HepG2 (cell line): ENCODE measurements around the gene GMPPA. TPM values are rescaled to one million over a fixed set of nuclear protein-coding genes. Genes with fewer than 3 reads are reported as not detected.

Experiments used
- ATF7 ChIP-seq, 2 experiments: fragments of 450-650 bp in 1 of 2; sonication (generic) in 1 of 2; formaldehyde crosslinking in 1 of 2; IDR thresholded peaks; 2 replicates each; pipeline versions ENCODE4 v1.4.0 to v1.6.1; 2016 to 2020; ENCODE audit warnings: antibody characterized with exemption in 1 of 2, mild to moderate bottlenecking in 1 of 2, missing genetic modification reagents in 1 of 2
- FOXA3 ChIP-seq: IDR thresholded peaks from 2 replicates; pipeline ENCODE4 v1.6.1; 2016; ENCODE audit warnings: missing genetic modification reagents, missing compliant biosample characterization
- POLR2G ChIP-seq: fragments of 200-400 bp; formaldehyde crosslinking; IDR thresholded peaks from 2 replicates; pipeline ENCODE4 v1.6.1; 2018; ENCODE audit warnings: mild to moderate bottlenecking, low read depth, low read length, moderate library complexity
- RELA ChIP-seq: sonication (generic); formaldehyde crosslinking; IDR thresholded peaks from 2 replicates; pipeline ENCODE4 v1.4.0; 2020; ENCODE audit warnings: missing genetic modification reagents
- RFXAP ChIP-seq: sonication (generic); formaldehyde crosslinking; IDR thresholded peaks from 2 replicates; pipeline ENCODE4 v1.4.0; 2020; ENCODE audit warnings: missing genetic modification reagents, borderline replicate concordance
- SMAD1 ChIP-seq: sonication (generic); formaldehyde crosslinking; IDR thresholded peaks from 2 replicates; pipeline ENCODE4 v1.4.0; 2020; ENCODE audit warnings: missing genetic modification reagents, low read depth, mild to moderate bottlenecking, borderline replicate concordance
- STAT6 ChIP-seq: sonication (generic); formaldehyde crosslinking; IDR thresholded peaks from 2 replicates; pipeline ENCODE4 v1.4.0; 2020; ENCODE audit warnings: missing genetic modification reagents, mild to moderate bottlenecking, borderline replicate concordance
- ZMAT3 ChIP-seq: sonication (generic); formaldehyde crosslinking; conservative IDR thresholded peaks from 2 replicates; pipeline ENCODE4 v1.7.0; 2021; ENCODE audit warnings: missing genetic modification reagents
- ZNF224 ChIP-seq: sonication (generic); formaldehyde crosslinking; IDR thresholded peaks from 2 replicates; pipeline ENCODE4 v1.5.0; 2020; ENCODE audit warnings: mild to moderate bottlenecking, missing genetic modification reagents
- ZNF343 ChIP-seq: sonication (generic); formaldehyde crosslinking; IDR thresholded peaks from 2 replicates; pipeline ENCODE4 v1.4.0; 2020; ENCODE audit warnings: mild to moderate bottlenecking, missing genetic modification reagents
- ZNF501 ChIP-seq: sonication (generic); formaldehyde crosslinking; IDR thresholded peaks from 2 replicates; pipeline ENCODE4 v1.5.1; 2020; ENCODE audit warnings: mild to moderate bottlenecking, moderate library complexity, missing genetic modification reagents
- ZNF567 ChIP-seq: sonication (generic); formaldehyde crosslinking; IDR thresholded peaks from 2 replicates; pipeline ENCODE4 v1.8.1; 2023; ENCODE audit warnings: mild to moderate bottlenecking, missing genetic modification reagents, borderline replicate concordance
- ZNF670 ChIP-seq: sonication (generic); formaldehyde crosslinking; IDR thresholded peaks from 2 replicates; pipeline ENCODE4 v1.8.0; 2022; ENCODE audit warnings: mild to moderate bottlenecking, missing genetic modification reagents, borderline replicate concordance
- ZNF687 ChIP-seq: sonication (generic); formaldehyde crosslinking; IDR thresholded peaks from 2 replicates; pipeline ENCODE4 v1.5.1; 2020; ENCODE audit warnings: mild to moderate bottlenecking, missing genetic modification reagents, moderate library complexity
- ZZZ3 ChIP-seq: sonication (generic); formaldehyde crosslinking; IDR thresholded peaks from 2 replicates; pipeline ENCODE4 v1.4.0; 2020; ENCODE audit warnings: missing genetic modification reagents, mild to moderate bottlenecking, borderline replicate concordance
- polyA plus RNA-seq, 8 experiments: library from polyadenylated mRNA; depleted of rRNA in 3 of 8; stranded (reverse) in 7 of 8; unstranded in 1 of 8; fragments of >200 nt; fragmentation: Illumina TruSeq in 4 of 8; extraction: Trizol in 4 of 8; gene quantifications; 2 replicates each; pipeline versions ENCODE4 v1.2.1 to v1.2.3, GENCODE V29; 2011 to 2016; ENCODE audit warnings: low read depth in 4 of 8, missing spikeins in 1 of 8, mixed read lengths in 1 of 8; ENCODE audit not compliant: insufficient read depth in 1 of 8
- total RNA-seq, 5 experiments: library from RNA; depleted of rRNA; stranded (reverse); fragments of >200 nt; fragmentation: Illumina TruSeq; extraction: Trizol; gene quantifications; 2 replicates each; pipeline ENCODE4 v1.2.3, GENCODE V29; 2016; ENCODE audit warnings: low read depth in 1 of 5
- TF ChIP-seq, protein P1 (sequence below): sonication (generic); formaldehyde crosslinking; IDR thresholded peaks from 2 replicates; pipeline ENCODE4 v1.4.0; 2020; ENCODE audit warnings: mild to moderate bottlenecking, missing genetic modification reagents, borderline replicate concordance
- TF ChIP-seq, protein P2 (sequence below): sonication (generic); formaldehyde crosslinking; conservative IDR thresholded peaks from 2 replicates; pipeline ENCODE4 v1.5.0; 2020; ENCODE audit warnings: missing genetic modification reagents

The GMPPA gene
- total and polyA plus RNA-seq, 2 of the 13 experiments (the other 11 are each of a cell fraction or from before 2014, with no cell fraction given) = 81.1 to 106 TPM

DNA sequence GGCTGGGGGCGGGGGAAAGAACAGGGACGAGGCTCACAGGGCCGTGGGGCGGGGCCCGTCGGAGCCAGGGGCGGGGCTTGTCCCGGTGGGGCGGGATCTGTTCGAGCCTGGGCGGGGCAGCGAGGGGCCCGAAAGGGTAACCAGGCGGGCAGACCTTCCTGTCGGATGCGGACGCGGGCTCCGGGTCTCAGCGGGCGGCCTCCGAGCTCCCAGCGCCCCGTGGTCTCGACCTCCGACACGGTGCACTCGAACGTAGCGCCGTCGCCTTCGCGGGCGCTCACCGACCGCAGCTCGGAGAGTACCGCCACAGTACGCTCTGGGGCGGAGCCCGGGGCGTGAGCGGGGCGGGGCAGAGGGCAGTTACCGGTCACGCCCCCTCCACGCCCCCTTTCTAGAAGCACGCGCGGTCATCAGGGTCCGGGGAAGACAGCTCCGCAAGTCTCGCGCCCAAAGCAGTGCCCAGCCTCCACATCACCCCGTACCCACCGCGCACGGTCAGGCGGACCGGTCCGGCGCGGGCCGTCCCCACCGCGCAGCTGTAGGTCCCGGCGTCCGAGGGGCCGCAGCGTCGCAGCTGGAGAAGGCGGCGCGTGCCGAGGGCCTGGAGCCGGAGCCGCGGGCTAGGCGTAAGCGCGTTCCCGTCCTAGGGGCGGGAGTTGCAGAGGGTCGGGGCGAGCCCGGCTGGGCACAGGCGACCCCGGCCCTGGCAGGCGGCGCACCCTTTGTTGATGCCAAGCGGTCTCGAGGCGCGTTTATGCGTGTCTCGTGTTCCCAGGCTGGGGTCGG lies 53.9 kb downstream of the GMPPA start (continued):
- peak; percentile 22; the same call in 1 of the 2 replicates for TF ChIP-seq RELA (CRISPR knock-in tag)
- TF ChIP-seq POLR2G = peak; percentile 64; the same call in 1 of the 2 replicates
- TF ChIP-seq RFXAP (CRISPR knock-in tag) = peak; percentile 72; the same call in 1 of the 2 replicates
- peak; percentile 78 for TF ChIP-seq ZMAT3 (CRISPR knock-in tag)
- 0 out of 2 replicates have a peak, but pooled peaks have one; percentile 64 for TF ChIP-seq ZNF224 (CRISPR knock-in tag)
- TF ChIP-seq ZNF670 (CRISPR knock-in tag) = peak; percentile 67; the same call in 1 of the 2 replicates
- TF ChIP-seq, protein P1, sequence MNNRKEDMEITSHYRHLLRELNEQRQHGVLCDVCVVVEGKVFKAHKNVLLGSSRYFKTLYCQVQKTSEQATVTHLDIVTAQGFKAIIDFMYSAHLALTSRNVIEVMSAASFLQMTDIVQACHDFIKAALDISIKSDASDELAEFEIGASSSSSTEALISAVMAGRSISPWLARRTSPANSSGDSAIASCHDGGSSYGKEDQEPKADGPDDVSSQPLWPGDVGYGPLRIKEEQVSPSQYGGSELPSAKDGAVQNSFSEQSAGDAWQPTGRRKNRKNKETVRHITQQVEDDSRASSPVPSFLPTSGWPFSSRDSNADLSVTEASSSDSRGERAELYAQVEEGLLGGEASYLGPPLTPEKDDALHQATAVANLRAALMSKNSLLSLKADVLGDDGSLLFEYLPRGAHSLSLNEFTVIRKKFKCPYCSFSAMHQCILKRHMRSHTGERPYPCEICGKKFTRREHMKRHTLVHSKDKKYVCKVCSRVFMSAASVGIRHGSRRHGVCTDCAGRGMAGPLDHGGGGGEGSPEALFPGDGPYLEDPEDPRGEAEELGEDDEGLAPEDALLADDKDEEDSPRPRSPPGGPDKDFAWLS = peak; percentile 90; the same call in 1 of the 2 replicates
- peak; percentile 94 for TF ChIP-seq ZNF501 (CRISPR knock-in tag)
- TF ChIP-seq ZZZ3 (CRISPR knock-in tag) = peak; percentile 65; the same call in 1 of the 2 replicates
- TF ChIP-seq, protein P2, sequence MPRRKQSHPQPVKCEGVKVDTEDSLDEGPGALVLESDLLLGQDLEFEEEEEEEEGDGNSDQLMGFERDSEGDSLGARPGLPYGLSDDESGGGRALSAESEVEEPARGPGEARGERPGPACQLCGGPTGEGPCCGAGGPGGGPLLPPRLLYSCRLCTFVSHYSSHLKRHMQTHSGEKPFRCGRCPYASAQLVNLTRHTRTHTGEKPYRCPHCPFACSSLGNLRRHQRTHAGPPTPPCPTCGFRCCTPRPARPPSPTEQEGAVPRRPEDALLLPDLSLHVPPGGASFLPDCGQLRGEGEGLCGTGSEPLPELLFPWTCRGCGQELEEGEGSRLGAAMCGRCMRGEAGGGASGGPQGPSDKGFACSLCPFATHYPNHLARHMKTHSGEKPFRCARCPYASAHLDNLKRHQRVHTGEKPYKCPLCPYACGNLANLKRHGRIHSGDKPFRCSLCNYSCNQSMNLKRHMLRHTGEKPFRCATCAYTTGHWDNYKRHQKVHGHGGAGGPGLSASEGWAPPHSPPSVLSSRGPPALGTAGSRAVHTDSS (CRISPR knock-in tag) = 0 out of 2 replicates have a peak, but pooled peaks have one; percentile 75
- TF ChIP-seq ZNF567 (CRISPR knock-in tag) = peak; percentile 82
- peak; percentile 85; the same call in 1 of the 2 replicates for TF ChIP-seq STAT6
- no peak for TF ChIP-seq ATF7 (IDR thresholded peaks at IDR 0.05)
- peak; percentile 64; the same call in 1 of the 2 replicates for TF ChIP-seq ATF7 (CRISPR knock-in tag; IDR thresholded peaks at IDR 0.05)
- TF ChIP-seq ZNF687 (CRISPR knock-in tag) = peak; percentile 97
- TF ChIP-seq ZNF343 = peak; percentile 70; the same call in 1 of the 2 replicates
- peak; percentile 85 for TF ChIP-seq SMAD1 (CRISPR knock-in tag)
- peak; percentile 30; the same call in 1 of the 2 replicates for TF ChIP-seq FOXA3 (CRISPR knock-in tag)
